ENCODE data around the gene MARCHF9.

Gene MARCHF9

GRCh38 chr12:57724003-57724935 is 30.6 kb upstream of the MARCHF9 start:
- no peak for DNase-seq

- DNase-seq = no peak
These were observed 29.8 kb upstream of the MARCHF9 start for GRCh38 chr12:57724936-57725740.

GRCh38 chr12:57725851-57726150 is 29.1 kb upstream of the MARCHF9 start:
- DNase-seq = no peak

- peak; percentile 54 for DNase-seq
These were observed 28.6 kb upstream of the MARCHF9 start for GRCh38 chr12:57726151-57726883.

- no peak for DNase-seq
These were observed 27.8 kb upstream of the MARCHF9 start for GRCh38 chr12:57726884-57727757.

GRCh38 chr12:57727758-57728395 is 27.0 kb upstream of the MARCHF9 start:
- DNase-seq = no peak

- no peak for DNase-seq
These were observed 25.5 kb upstream of the MARCHF9 start for GRCh38 chr12:57729321-57729844.

- DNase-seq = no peak
These were observed 24.4 kb upstream of the MARCHF9 start for GRCh38 chr12:57730336-57731067.

GRCh38 chr12:57731411-57732080 is 23.4 kb upstream of the MARCHF9 start:
- no peak for DNase-seq

GRCh38 chr12:57732270-57732669 is 22.6 kb upstream of the MARCHF9 start:
- DNase-seq = no peak

GRCh38 chr12:57732726-57733593 is 21.9 kb upstream of the MARCHF9 start:
- DNase-seq = no peak

- no peak for DNase-seq
These were observed 21.0 kb upstream of the MARCHF9 start for GRCh38 chr12:57733928-57734327.

GRCh38 chr12:57734591-57734990 is 20.3 kb upstream of the MARCHF9 start:
- no peak for DNase-seq

GRCh38 chr12:57735198-57735855 is 19.6 kb upstream of the MARCHF9 start:
- peak; percentile 15 for DNase-seq

GRCh38 chr12:57735952-57736740 is 18.8 kb upstream of the MARCHF9 start:
- no peak for DNase-seq

- no peak for DNase-seq
These were observed 18.0 kb upstream of the MARCHF9 start for GRCh38 chr12:57736741-57737466.

Data from hematopoietic multipotent progenitor cell treated with erythropoietin and hydrocortisone succinate and interleukin-3 and kit ligand, for 4 days (in vitro differentiated cells).